ENCODE results near the gene PLXNB3.

- no peak for TF ChIP-seq CTCF (IDR thresholded peaks at IDR 0.05)
- no peak for TF ChIP-seq ZFX (IDR thresholded peaks at IDR 0.05; ENCODE audit: borderline replicate concordance)
These were observed 40.6 kb downstream of the PLXNB3 start for GRCh38 chrX:153804621-153805020.

Data from 22Rv1 (cell line).